GM12878 (cell line): ENCODE measurements around the gene NIPSNAP3A.

ENCODE experiments used
- BRCA1 ChIP-seq: IDR thresholded peaks from 2 replicates; pipeline ENCODE4 v1.6.1; 2011; ENCODE audit warnings: low read depth, low read length, improper control_type of control experiment
- EZH2 ChIP-seq: IDR thresholded peaks from 2 replicates; pipeline ENCODE4 v1.6.1; 2012; ENCODE audit warnings: low read depth, mild to moderate bottlenecking, control low read depth, inconsistent platforms, low read length, borderline replicate concordance; ENCODE audit not compliant: control insufficient read depth
- POLR2AphosphoS5 ChIP-seq: IDR thresholded peaks from 2 replicates; pipeline ENCODE4 v1.6.1; 2011; ENCODE audit warnings: mild to moderate bottlenecking, low read length, inconsistent platforms
- RAD21 ChIP-seq: IDR thresholded peaks from 2 replicates; pipeline ENCODE4 v1.6.1; 2011; ENCODE audit warnings: mild to moderate bottlenecking, low read depth, low read length, moderate library complexity; ENCODE audit not compliant: insufficient read depth
- RCOR1 ChIP-seq: conservative IDR thresholded peaks from 2 replicates; pipeline ENCODE4 v1.6.1; 2012; ENCODE audit warnings: low read depth, low read length, improper control_type of control experiment
- SIN3A ChIP-seq: IDR thresholded peaks from 2 replicates; pipeline ENCODE4 v1.6.1; 2012; ENCODE audit warnings: low read depth, low read length, improper control_type of control experiment
- SP1 ChIP-seq: IDR thresholded peaks from one replicate; pipeline ENCODE4 v1.6.1; 2011; ENCODE audit warnings: low read depth, low read length
- YY1 ChIP-seq: IDR thresholded peaks from 2 replicates; pipeline ENCODE4 v1.6.1; 2011; ENCODE audit warnings: low read depth, mild to moderate bottlenecking, low read length
- TF ChIP-seq, protein P1 (sequence below): IDR thresholded peaks from 2 replicates; pipeline ENCODE4 v1.6.1; 2012; ENCODE audit warnings: low read depth, low read length, improper control_type of control experiment
- TF ChIP-seq, protein P2 (sequence below): fragments of 450-650 bp; IDR thresholded peaks from 2 replicates; pipeline ENCODE4 v1.6.1; 2018; ENCODE audit warnings: mild to moderate bottlenecking, low read depth, moderate library complexity; ENCODE audit not compliant: partially characterized antibody
- TF ChIP-seq, protein P3 (sequence below): IDR thresholded peaks from 2 replicates; pipeline ENCODE4 v1.6.1; 2012; ENCODE audit warnings: low read length, inconsistent platforms

DNA sequence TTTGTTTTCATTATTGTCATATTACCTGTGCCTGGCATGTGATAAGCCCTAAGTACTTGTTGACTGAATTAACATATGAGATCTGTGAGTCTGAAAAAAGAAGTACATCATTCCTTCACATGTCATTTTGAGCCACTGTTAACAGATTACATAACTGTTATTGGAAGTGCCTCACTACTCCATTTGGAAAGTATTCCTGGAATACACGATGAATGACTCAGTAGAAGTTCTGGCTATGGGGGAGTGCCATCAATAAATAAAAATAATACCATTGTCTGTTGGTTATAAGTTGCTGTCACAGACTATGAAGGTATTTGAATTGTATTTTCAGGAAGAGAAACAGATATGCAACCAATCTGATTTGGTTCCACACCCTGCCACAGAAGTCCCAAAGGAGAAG lies 29.3 kb downstream of the NIPSNAP3A start:
- TF ChIP-seq SIN3A (no peak), POLR2AphosphoS5 (no peak), BRCA1 (no peak), YY1 (no peak), RCOR1 (no peak), SP1 (no peak), EZH2 (no peak), RAD21 (no peak)
- TF ChIP-seq, protein P1, sequence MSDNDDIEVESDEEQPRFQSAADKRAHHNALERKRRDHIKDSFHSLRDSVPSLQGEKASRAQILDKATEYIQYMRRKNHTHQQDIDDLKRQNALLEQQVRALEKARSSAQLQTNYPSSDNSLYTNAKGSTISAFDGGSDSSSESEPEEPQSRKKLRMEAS = no peak
- TF ChIP-seq, protein P2, sequence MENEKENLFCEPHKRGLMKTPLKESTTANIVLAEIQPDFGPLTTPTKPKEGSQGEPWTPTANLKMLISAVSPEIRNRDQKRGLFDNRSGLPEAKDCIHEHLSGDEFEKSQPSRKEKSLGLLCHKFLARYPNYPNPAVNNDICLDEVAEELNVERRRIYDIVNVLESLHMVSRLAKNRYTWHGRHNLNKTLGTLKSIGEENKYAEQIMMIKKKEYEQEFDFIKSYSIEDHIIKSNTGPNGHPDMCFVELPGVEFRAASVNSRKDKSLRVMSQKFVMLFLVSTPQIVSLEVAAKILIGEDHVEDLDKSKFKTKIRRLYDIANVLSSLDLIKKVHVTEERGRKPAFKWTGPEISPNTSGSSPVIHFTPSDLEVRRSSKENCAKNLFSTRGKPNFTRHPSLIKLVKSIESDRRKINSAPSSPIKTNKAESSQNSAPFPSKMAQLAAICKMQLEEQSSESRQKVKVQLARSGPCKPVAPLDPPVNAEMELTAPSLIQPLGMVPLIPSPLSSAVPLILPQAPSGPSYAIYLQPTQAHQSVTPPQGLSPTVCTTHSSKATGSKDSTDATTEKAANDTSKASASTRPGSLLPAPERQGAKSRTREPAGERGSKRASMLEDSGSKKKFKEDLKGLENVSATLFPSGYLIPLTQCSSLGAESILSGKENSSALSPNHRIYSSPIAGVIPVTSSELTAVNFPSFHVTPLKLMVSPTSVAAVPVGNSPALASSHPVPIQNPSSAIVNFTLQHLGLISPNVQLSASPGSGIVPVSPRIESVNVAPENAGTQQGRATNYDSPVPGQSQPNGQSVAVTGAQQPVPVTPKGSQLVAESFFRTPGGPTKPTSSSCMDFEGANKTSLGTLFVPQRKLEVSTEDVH = no peak
- TF ChIP-seq, protein P3, sequence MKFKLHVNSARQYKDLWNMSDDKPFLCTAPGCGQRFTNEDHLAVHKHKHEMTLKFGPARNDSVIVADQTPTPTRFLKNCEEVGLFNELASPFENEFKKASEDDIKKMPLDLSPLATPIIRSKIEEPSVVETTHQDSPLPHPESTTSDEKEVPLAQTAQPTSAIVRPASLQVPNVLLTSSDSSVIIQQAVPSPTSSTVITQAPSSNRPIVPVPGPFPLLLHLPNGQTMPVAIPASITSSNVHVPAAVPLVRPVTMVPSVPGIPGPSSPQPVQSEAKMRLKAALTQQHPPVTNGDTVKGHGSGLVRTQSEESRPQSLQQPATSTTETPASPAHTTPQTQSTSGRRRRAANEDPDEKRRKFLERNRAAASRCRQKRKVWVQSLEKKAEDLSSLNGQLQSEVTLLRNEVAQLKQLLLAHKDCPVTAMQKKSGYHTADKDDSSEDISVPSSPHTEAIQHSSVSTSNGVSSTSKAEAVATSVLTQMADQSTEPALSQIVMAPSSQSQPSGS = no peak
